Smooth muscle cell (in vitro differentiated cells): ENCODE data around the gene ZNF705A. TPM values are rescaled to one million over a fixed set of nuclear protein-coding genes. Genes with fewer than 3 reads are reported as not detected.
"Not testable (repeated sequence)": the region's sequence is repeated elsewhere in the genome, so short reads cannot be mapped to it uniquely, and the experiment has no call there.

Experiments
- DNase-seq: peaks from one replicate; lab custom pipeline; 2025; ENCODE audit not compliant: unreplicated experiment; lab: John Stamatoyannopoulos, UW
- H2AFZ ChIP-seq: fragments of 200-600 bp; sonication (generic); 2 replicates; pipeline ENCODE4 v1.6.0; 2016; ENCODE audit warnings: antibody characterized with exemption, low read depth, mild to moderate bottlenecking
- H3F3A ChIP-seq: fragments of 200-600 bp; sonication (generic); 2 replicates; pipeline ENCODE4 v1.6.0; 2017; ENCODE audit warnings: antibody characterized with exemption, low read depth
- H3K27ac ChIP-seq: fragments of 200-600 bp; sonication (generic); 2 replicates; pipeline ENCODE4 v1.5.1; 2016; ENCODE audit warnings: low read depth, mild to moderate bottlenecking
- H3K27me3 ChIP-seq: fragments of 200-600 bp; sonication (generic); 2 replicates; pipeline ENCODE4 v1.6.1; 2016; ENCODE audit warnings: low read depth, mild to moderate bottlenecking
- H3K36me3 ChIP-seq: fragments of 200-600 bp; sonication (generic); 2 replicates; pipeline ENCODE4 v1.5.1; 2016; ENCODE audit warnings: low read depth
- H3K4me1 ChIP-seq: fragments of 200-600 bp; sonication (generic); 2 replicates; pipeline ENCODE4 v1.5.1; 2016; ENCODE audit warnings: low read depth
- H3K4me2 ChIP-seq: fragments of 200-600 bp; sonication (generic); 2 replicates; pipeline ENCODE4 v1.6.0; 2016; ENCODE audit warnings: mild to moderate bottlenecking
- H3K4me3 ChIP-seq: fragments of 200-600 bp; sonication (generic); 2 replicates; pipeline ENCODE4 v1.5.1; 2016; ENCODE audit warnings: mild to moderate bottlenecking
- H3K79me2 ChIP-seq: fragments of 200-600 bp; sonication (generic); 2 replicates; pipeline ENCODE4 v1.6.0; 2016; ENCODE audit warnings: low read depth, mild to moderate bottlenecking
- H3K9ac ChIP-seq: fragments of 200-600 bp; sonication (generic); 2 replicates; pipeline ENCODE4 v1.6.0; 2016; ENCODE audit warnings: low read depth
- H3K9me3 ChIP-seq: fragments of 200-600 bp; sonication (generic); replicated peaks from 2 replicates; pipeline ENCODE4 v1.5.1; 2016; ENCODE audit warnings: low read depth
- H4K20me1 ChIP-seq: fragments of 200-600 bp; sonication (generic); 2 replicates; pipeline ENCODE4 v1.6.0; 2016; ENCODE audit warnings: low read depth
- WGBS: methylation state at CpG from one replicate; pipeline ENCODE4 v1.1.7; 2016; ENCODE audit warnings: low lambda C conversion rate; 5-methylcytosine and 5-hydroxymethylcytosine counted together
- polyA plus RNA-seq: library from polyadenylated mRNA; unstranded; fragments of >200 nt; fragmentation: Nextera tagmentation; extraction: Ambion mirVana; gene quantifications from 2 replicates; pipeline ENCODE4 v1.2.1, GENCODE V29; 2016
- total RNA-seq: library from RNA; depleted of rRNA; stranded (reverse); fragments of >200 nt; gene quantifications from 2 replicates; pipeline ENCODE4 v1.2.3, GENCODE V29; 2014
- TF ChIP-seq, protein P1 (sequence below): fragments of 200-600 bp; sonication (generic); IDR thresholded peaks from 2 replicates; pipeline ENCODE4 v1.5.1; 2017; ENCODE audit warnings: borderline replicate concordance, mild to moderate bottlenecking, antibody characterized with exemption; ENCODE audit not compliant: insufficient read depth, poor library complexity, severe bottlenecking

ZNF705A gene
- total RNA-seq (0.04 TPM in 1 of 2 replicates, not detected in the other), polyA plus RNA-seq (not detected in 2 replicates)

DNA sequence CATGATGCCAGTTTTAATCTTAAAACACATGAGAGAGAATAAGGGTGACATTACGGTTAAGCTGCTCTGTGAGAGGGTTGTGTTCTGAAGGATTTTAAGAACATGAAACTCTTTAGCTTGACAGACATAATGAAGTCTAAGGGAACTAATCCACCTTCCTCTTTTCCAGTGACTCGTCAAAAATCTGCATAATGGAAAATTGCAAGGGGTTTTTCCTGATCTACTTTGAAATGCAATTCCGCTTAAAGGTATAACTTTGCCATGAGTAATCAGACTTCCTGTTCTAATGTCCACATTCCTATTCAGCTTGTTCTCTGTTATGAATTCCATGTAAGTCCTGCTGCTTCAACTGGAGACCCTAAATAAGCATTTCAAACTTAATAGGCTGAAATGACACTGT, at the start of gene ZNF705A:
Gene ZNF705A, plus strand, starts transcription at position 171 of the 400 bp plus-strand sequence. CDS start 15,611 bp downstream, outside the sequence.
- H3K4me2 ChIP-seq: peak within 1 kb of the TSS; percentile 58
- peaks cover 15% of the 10 kb centered on the region for H3K4me1 ChIP-seq
- peak within 1 kb of the TSS; percentile 94 for H3K27ac ChIP-seq
- DNase-seq: no peak
- H3F3A ChIP-seq: no peaks in the 10 kb centered on the region
- peak within 1 kb of the TSS; percentile 64 for H2AFZ ChIP-seq
- H3K79me2 ChIP-seq: no peaks in the 10 kb centered on the region
- no peaks in the 10 kb centered on the region for H3K9me3 ChIP-seq
- H3K36me3 ChIP-seq: no peaks in the 10 kb centered on the region
- H3K4me3 ChIP-seq: no peak within 1 kb of the TSS
- WGBS: 19% methylated on average over 3 of the region's 3 CpGs
- TF ChIP-seq, protein P1, sequence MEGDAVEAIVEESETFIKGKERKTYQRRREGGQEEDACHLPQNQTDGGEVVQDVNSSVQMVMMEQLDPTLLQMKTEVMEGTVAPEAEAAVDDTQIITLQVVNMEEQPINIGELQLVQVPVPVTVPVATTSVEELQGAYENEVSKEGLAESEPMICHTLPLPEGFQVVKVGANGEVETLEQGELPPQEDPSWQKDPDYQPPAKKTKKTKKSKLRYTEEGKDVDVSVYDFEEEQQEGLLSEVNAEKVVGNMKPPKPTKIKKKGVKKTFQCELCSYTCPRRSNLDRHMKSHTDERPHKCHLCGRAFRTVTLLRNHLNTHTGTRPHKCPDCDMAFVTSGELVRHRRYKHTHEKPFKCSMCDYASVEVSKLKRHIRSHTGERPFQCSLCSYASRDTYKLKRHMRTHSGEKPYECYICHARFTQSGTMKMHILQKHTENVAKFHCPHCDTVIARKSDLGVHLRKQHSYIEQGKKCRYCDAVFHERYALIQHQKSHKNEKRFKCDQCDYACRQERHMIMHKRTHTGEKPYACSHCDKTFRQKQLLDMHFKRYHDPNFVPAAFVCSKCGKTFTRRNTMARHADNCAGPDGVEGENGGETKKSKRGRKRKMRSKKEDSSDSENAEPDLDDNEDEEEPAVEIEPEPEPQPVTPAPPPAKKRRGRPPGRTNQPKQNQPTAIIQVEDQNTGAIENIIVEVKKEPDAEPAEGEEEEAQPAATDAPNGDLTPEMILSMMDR: no peak
- H4K20me1 ChIP-seq: no peaks in the 10 kb centered on the region
- H3K9ac ChIP-seq: peak within 1 kb of the TSS; percentile 77
- no peaks in the 10 kb centered on the region for H3K27me3 ChIP-seq

DNA sequence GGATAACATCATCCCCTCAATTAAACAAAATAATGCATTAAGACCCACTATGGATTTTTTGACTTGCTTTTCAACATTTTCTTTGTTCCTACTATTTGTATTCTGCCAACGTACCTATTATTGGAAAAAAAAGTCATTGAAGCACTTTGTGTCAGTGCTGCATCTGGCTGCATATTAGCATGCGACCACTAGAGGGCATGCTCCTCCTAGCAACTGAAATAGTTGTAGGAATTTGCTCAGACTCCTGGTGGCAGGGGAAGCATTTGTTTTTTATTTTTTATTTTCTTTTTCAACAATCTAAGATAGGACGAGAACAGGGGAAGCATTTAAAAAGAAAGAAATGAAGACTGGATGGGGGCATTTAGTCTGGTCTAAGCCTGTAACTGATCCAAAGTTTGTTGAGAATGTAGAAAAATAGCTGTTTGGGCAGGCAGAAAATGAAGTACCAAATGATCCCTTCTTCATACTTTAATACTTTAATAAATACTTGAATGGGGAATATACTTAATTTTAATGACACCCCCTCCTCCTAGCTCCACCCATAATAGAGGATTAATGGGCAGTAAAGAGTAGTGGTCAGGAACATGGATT, 47.9 kb upstream of the ZNF705A start:
- 16% methylated on average over 3 of the region's 3 CpGs for WGBS
- DNase-seq: peak; percentile 16
- H3K4me1 ChIP-seq: no peaks in the 10 kb centered on the region
- H3K79me2 ChIP-seq: no peaks in the 10 kb centered on the region
- no peaks in the 10 kb centered on the region for H3K27me3 ChIP-seq
- H2AFZ ChIP-seq: peak overlapping the region; percentile 76
- H3K36me3 ChIP-seq: peaks cover 4% of the 10 kb centered on the region
- no peaks in the 10 kb centered on the region for H4K20me1 ChIP-seq
- TF ChIP-seq, protein P1: peak; percentile 100
- no peak overlapping the region for H3K4me3 ChIP-seq
- peaks cover 4% of the 10 kb centered on the region for H3K9me3 ChIP-seq
- no peak overlapping the region for H3K27ac ChIP-seq
- H3F3A ChIP-seq: no peaks in the 10 kb centered on the region
- H3K9ac ChIP-seq: no peak overlapping the region
- H3K4me2 ChIP-seq: peak overlapping the region; percentile 34

DNA sequence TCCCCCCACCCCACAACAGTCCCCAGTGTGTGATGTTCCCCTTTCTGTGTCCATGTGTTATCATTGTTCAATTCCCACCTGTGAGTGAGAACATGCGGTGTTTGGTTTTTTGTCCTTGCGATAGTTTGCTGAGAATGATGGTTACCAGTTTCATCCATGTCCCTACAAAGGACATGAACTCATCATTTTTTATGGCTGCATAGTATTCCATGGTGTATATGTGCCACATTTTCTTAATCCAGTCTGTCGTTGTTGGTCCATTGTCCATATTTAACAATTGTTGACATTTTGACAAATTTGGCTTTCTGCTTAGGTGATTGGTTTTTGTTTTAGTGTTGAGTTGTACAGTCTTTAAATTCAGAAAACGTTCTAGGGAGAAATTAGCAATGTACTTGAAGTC, 43.7 kb upstream of the ZNF705A start:
- not testable (repeated sequence) for H3K27me3 ChIP-seq, H3K9me3 ChIP-seq, H2AFZ ChIP-seq, H3K36me3 ChIP-seq, DNase-seq, H3K4me3 ChIP-seq, H3K4me2 ChIP-seq, H3K9ac ChIP-seq, H3K79me2 ChIP-seq, H3K4me1 ChIP-seq, H4K20me1 ChIP-seq, H3K27ac ChIP-seq, H3F3A ChIP-seq
- 95% methylated on average over 4 of the region's 4 CpGs for WGBS

DNA sequence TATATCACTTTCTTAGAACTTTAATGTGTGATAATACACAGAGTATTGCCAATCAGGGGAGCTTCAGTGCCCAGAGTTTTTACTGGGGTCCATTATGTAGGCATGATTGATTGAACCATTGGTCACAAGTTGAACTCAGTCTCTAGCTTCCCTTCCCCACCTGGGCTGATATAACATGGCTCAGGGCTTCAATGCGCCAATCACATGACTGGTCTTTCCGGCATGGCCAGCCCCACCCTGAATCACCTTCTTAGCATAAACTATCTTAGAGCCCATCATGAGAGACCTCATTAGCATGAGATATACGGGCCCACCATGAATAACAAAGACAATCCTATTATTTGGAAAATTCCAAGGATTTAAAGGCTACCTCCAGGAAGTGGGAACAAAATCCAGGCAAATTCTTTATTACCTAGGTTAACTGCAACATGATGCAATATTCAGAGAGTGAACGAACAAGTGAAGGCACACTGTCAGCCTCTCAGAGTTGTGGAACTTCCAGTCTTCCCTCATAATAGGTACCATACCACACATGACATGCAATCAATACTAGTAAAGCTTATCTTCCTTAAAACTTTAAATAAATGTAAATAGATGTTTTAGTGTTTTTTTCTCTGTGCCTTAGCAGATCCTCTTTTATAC, 36.6 kb upstream of the ZNF705A start:
- TF ChIP-seq, protein P1: no peak
- Histone ChIP-seq H2AFZ (no peak overlapping the region), H3K36me3 (no peaks in the 10 kb centered on the region), H3K9ac (no peak overlapping the region), H3K4me2 (no peak overlapping the region), H3K79me2 (no peaks in the 10 kb centered on the region), H3K9me3 (no peaks in the 10 kb centered on the region), H3K27me3 (no peaks in the 10 kb centered on the region), H3K4me1 (no peaks in the 10 kb centered on the region), H3F3A (no peaks in the 10 kb centered on the region), H3K4me3 (no peak overlapping the region), H4K20me1 (no peaks in the 10 kb centered on the region), H3K27ac (no peak overlapping the region)
- DNase-seq: no peak
- 86% methylated on average over 4 of the region's 4 CpGs for WGBS
